Body of pancreas (tissue), 4 donors: ENCODE data around the gene PAX8.

Experiments
- POLR2A ChIP-seq, 3 donors: fragments of 450-650 bp; IDR thresholded peaks; one replicate each; pipeline ENCODE4 v1.6.1; 2016; ENCODE audit warnings: antibody characterized with exemption in 3 of 3, mild to moderate bottlenecking in 2 of 3
- TF ChIP-seq, protein P1 (sequence below), 7 experiments: fragments of 450-650 bp in 4 of 7; fragments of 200-600 bp in 3 of 7; sonication (generic) in 3 of 7; IDR thresholded peaks; one replicate each; pipeline ENCODE4 v1.5.1; 2016 to 2019; ENCODE audit warnings: antibody characterized with exemption in 7 of 7

DNA sequence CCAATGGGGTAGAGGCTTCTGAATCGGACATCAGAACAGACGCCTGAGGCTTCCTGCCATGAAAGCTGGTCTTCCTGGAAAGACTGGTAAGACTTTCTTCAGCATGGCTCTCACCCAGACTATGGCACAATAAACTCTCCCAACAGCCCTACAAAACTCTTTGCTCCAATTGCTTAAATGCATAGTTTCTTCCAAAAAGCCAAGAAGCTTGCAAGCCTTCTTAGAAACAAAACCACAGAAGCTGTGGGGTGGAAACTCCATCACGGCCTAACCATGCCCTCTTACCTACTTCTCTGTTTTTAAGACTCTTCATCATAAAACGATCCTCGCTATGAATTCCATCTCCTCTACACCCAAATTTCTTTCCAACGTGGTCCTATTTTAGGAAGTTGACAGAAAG lies 48.2 kb downstream of the PAX8 start:
- TF ChIP-seq, protein P1, sequence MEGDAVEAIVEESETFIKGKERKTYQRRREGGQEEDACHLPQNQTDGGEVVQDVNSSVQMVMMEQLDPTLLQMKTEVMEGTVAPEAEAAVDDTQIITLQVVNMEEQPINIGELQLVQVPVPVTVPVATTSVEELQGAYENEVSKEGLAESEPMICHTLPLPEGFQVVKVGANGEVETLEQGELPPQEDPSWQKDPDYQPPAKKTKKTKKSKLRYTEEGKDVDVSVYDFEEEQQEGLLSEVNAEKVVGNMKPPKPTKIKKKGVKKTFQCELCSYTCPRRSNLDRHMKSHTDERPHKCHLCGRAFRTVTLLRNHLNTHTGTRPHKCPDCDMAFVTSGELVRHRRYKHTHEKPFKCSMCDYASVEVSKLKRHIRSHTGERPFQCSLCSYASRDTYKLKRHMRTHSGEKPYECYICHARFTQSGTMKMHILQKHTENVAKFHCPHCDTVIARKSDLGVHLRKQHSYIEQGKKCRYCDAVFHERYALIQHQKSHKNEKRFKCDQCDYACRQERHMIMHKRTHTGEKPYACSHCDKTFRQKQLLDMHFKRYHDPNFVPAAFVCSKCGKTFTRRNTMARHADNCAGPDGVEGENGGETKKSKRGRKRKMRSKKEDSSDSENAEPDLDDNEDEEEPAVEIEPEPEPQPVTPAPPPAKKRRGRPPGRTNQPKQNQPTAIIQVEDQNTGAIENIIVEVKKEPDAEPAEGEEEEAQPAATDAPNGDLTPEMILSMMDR (IDR thresholded peaks at IDR 0.05): no peak
- no peak for TF ChIP-seq POLR2A (IDR thresholded peaks at IDR 0.05)
